GM19240 (cell line): Measurements from ENCODE around the gene VSTM2L.

Experiments used
- DNase-seq: peaks from one replicate; pipeline ENCODE4 v3.0.0; 2011; ENCODE audit warnings: low spot score; ENCODE audit not compliant: insufficient read length

VSTM2L gene

DNA sequence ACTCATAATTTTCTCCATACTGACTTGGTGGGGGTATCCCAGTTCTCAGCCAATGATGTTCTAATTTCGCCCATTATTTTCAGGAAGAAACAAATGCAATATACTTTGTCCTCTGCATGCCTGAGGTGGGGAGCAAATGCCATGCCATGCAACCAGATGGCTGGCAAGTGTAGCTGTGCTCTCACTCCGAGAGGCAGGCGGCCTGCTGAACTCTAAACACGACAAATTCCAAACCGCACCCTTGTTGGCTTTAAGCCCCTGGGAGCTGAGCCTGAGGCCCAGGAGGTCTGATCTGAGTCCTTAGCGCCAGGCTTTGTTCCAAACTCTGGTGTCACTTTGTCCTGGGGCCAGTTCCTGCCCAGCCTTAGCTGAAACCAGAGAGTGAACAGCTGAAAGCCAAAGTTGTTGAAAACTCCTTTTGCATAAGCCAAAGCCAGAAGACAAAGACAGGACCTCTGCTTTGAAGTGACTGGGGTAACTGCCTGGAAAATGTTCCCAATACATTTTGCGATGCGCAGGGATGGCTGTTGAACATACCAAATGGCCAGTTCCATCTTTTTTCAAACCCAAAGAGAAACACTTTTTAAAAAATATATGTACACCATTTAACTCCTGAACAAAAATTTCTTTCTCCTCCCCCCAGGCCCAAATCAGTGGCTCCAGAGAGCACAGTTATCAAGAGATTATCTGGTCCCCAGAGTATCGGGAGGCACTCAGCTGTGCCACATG lies 84.1 kb downstream of the VSTM2L start:
- DNase-seq, result no peak

DNA sequence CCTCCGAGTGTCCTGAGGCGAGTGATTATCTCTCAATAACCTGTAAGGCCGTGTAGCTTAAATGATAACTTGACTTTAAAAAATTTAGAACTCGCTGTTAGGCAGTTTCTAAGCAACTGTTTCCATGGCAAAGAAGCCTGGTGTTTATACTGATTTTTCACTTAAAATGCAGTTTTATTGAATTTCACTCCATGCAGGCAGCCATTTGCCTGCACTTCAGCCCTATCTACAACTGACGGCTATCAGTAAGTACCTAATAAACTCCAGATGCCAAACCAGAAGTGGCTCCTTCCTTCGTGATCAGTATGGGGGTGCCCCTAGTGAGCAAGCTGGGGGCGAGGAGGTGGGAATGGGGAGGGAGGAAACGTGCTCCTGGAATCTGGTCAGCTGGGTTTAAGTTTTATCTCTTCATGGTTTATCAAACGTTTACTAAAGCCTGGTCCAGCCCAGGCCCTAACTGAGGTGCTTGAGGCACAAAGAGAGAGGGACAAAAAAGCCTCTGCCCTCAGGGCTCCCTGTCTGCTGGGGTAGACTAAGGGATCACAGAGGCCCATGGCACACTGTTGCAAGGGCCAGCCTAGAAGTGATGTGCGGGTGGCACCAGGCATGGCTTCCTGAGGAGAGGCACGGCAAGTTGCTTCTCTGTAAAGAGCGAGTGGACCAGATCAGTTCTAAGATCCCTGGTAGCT lies 84.8 kb downstream of the VSTM2L start:
- no peak for DNase-seq

DNA sequence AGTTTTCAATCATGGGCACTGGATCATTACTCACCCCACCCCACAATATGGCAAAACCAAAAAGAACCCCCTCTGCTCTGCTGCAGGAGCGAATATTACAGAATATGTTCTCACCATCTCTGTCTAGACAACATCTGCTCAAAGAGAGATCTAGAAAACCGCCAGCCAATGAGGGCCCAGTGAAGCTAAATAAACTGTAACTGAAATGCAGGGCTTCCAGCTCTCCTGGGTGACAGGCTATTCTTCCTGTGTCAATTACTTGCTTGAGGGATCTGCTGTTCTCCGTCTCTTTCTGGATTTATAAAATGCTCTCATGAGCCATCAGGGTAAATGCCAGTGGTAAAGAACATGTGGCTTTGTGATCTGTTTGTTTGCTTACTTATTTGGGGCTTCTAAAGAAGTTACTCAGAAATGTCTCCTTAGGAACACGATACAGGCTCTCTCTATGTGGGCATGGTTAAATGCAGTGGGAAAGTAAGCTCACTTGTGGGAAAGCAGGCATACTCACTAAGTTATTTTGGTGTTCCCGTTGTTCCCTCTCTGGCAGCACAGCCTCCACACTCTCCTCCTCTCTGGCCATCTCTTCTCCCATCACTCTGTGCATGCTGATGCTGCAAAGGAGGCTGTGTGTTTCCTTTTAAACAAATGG lies 85.5 kb downstream of the VSTM2L start:
- no peak for DNase-seq

DNA sequence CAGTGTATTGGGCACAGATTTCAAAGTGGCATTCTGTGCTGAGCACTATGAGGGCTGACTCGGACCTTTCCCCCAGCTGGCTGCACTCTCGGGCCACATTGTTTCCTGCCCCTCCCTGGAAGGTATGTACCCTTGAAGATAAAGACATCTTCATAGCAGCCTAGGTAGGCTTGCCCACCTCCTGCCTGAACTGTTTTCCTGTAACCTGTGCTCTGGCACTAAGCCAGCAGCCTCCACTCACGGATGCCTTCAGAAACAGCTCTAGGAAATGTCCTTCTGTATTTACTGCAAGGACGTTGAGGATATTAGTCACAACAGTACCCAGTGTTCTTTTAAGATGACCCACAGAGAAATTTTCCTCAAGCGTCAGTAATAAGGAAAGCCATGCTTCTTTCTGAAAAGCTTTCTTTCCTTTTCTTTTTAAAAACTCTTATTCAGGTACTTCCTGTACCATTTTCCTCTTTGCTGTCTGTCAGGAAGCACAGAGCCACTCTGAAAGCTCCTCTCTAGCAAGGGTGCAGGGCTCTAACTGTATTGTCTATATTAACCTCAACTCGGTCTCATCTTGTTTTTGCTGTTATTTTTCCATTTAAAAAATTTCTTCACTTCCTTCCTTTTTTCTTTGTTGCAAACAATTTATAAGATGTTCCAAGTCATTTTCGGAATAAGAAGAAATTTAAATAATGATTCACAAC lies 86.8 kb downstream of the VSTM2L start:
- no peak for DNase-seq

DNA sequence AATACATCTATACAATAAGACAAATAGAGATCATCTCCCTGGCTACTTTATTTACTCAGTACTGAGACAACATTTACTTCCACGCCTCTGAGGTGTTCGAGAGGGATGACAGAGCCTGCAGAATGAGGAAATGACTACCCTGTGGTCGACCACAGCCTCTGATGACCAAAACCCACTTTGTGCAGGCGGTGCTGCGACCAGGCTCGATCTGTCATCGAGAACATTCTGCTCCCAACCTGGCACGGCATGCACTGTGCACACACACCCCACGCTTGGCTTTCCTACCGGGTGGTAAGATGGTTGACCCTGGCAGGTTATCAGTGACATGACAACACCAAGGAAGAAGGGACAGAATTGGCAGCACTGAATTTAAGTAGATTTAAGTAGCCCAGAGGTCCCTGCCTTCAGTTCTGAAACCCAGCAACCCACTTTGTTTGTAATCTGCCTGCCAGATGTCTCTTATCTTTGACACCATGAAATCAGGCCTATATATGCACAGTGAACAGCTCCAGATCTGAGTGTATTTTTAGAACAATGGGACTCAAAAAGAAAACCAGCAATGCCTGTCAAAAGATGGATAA lies 87.7 kb downstream of the VSTM2L start:
- peak; percentile 86 for DNase-seq

DNA sequence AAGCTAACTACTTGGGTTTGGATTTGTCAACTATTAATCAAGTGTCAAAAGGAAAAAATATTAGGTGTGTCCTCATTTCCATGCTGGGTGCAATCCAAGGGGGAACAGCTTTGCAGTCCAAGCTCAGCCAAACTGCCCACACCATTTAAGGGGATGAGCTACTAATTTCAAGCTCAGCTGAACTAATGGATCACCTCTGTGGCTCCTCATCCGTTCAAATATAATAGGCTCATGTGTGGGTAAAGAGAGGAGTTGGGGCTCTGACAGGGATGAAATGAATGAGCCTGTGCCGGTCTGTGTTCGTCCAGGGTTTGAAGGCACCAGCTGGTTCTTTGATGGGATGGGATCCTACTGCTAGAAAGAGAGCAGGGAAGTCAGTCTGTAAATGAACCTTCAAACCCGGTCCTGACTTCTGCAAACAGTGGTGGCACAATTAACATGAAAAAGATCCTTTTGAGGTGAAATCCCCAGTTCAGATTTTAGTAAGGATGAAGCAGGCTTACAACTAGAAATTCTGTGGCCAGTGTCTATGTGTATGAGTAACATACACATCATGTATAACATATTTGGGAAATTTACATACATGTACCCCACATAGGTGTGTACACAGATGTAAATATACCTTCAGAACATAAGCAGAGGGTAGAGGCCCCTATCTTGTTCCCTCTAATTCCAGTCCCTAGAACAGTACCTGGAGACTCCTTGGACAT lies 88.4 kb downstream of the VSTM2L start:
- DNase-seq, result no peak

DNA sequence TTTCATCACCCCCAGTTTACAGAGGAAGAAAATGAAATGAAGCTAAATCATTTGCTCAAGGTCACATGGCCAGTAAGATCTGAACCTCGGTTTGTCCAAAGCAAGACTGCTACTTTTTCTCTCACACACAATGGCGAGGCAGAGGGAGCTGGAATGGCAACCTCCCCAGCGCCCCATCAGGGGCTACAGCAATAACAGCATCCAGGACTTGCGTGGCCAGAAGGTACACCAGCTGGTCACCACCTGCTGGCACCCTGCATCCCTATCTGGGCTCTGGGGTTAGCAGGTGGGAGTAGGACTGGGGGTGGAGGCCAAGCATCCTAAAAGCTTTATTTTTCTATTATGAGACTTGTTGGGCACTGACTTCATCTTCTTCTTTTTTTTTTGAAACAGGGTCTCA lies 89.0 kb downstream of the VSTM2L start:
- DNase-seq, result no peak

DNA sequence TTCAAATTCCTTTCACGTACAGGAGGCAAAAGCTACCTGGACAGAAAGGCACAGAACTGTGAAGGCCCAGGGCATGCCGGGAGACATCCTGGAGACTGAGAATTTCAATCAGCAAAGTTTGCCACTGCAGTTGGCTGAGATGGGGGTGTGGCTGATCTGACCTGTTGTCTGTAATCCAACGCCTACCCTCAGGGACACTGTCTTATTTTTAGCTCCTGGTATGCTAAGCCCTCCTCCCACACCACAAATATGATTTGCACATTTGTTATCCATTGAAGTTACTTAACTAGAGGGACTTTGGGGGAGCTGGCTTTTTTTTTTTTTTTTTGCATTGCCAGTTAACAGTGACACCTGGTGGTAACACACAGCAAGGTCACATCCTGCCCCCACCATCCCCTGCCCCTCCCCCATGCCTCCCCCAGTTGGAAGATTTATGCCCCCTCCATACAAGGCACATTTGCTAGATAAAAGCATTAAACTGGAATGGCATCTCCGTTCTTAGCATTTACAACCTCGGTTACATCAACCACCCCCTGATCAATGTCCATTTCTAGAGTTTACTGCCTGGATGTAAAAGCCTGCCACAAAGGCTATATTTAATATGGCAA lies 90.0 kb downstream of the VSTM2L start:
- DNase-seq, result peak; percentile 20

DNA sequence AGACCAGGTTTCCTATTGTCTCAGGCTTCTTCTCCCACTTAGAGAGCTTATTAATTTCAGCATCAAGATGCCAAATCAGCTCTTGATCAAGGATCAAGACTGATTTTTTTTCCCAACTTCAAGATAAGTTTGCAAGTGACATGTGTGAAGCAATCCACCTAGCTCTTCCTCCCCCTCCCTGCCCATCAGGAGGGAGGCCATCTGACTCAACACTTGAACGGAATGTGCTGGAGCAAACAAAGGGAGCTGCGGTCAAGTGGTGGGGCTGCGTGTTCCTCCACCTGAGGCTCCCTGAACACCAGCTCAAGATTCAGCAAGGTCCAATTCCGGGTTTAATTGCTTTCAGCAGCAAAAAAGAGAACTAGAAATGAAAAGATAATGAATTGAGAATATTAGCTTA lies 91.6 kb downstream of the VSTM2L start:
- no peak for DNase-seq
